HCT116 (cell line): ENCODE measurements around the gene SLC9A2. TPM values are rescaled to one million over a fixed set of nuclear protein-coding genes. Genes with fewer than 3 reads are reported as not detected.
A peak's percentile ranks its signal among the peaks of the same experiment; 100 is the strongest.

Experiments used
- ATAC-seq: fragments of 200-7000 bp; cut with Tn5 transposase; 2 replicates; pipeline ENCODE4 v1.9.1; 2020; ENCODE audit warnings: mild to moderate bottlenecking, moderate library complexity
- BruUV-seq: library from RNA; stranded (reverse); fragments of 400-500 nt; replicated peaks from 2 replicates; lab custom pipeline; 2021; lab: Mats Ljungman, UMichigan
- CTCF ChIA-PET: fragments of 300-600 bp; sonication (Branson Sonifier 250); formaldehyde crosslinking; loops from one replicate; lab custom pipeline; 2021; ENCODE audit warnings: antibody characterized with exemption; lab: Charles Lee
- POLR2A ChIA-PET: fragments of 300-600, 350-600 bp; sonication (Branson Sonifier 250); formaldehyde crosslinking; loops from one replicate; lab custom pipeline; 2021; ENCODE audit warnings: antibody characterized with exemption; lab: Charles Lee
- RAD21 ChIA-PET, 2 experiments: fragments of 300-600 bp; sonication (Branson Sonifier 250); formaldehyde crosslinking; loops; one replicate each; lab custom pipeline; 2023; ENCODE audit warnings: low total read pairs in 2 of 2; ENCODE audit not compliant: uncharacterized antibody in 2 of 2, unreplicated experiment in 2 of 2, low non-redundant PET in 1 of 2; lab: Charles Lee
- DNase-seq: peaks from one replicate; pipeline ENCODE4 v3.0.0-alpha.2; 2010; ENCODE audit warnings: low read depth, low spot score
- H2AFZ ChIP-seq: fragments of 200-600 bp; shearing (Covaris generic), sonication (generic); 2 replicates; pipeline ENCODE4 v1.6.1; 2017; ENCODE audit warnings: low read depth, mixed run types, mixed read lengths, antibody characterized with exemption, low read length; ENCODE audit not compliant: poor library complexity, severe bottlenecking
- H3K27ac ChIP-seq: 2 replicates; pipeline ENCODE4 v1.5.1; 2012; ENCODE audit warnings: low read depth, low read length
- H3K27me3 ChIP-seq: fragments of 200-600 bp; sonication (generic); 2 replicates; pipeline ENCODE4 v1.6.1; 2016; ENCODE audit warnings: mixed run types, low read length, mixed read lengths; ENCODE audit not compliant: insufficient read depth
- H3K36me3 ChIP-seq, 2 experiments: fragments of 200-500 bp in 1 of 2; fragments of 200-600 bp in 1 of 2; sonication (Bioruptor generic) in 1 of 2; sonication (generic) in 1 of 2; 2 replicates each; pipeline versions ENCODE4 v1.5.1 to v1.6.1; 2014 to 2016; ENCODE audit warnings: low read length in 2 of 2, inconsistent platforms in 1 of 2, mixed read lengths in 1 of 2, mixed run types in 1 of 2; ENCODE audit not compliant: insufficient read depth in 2 of 2, control insufficient read depth in 1 of 2
- H3K4me1 ChIP-seq, 2 experiments: fragments of 200-600 bp in 1 of 2; sonication (generic) in 1 of 2; 2 replicates each; pipeline versions ENCODE4 v1.5.1 to v1.6.1; 2012 to 2017; ENCODE audit warnings: low read length in 2 of 2, inconsistent platforms in 1 of 2, mild to moderate bottlenecking in 1 of 2, mixed read lengths in 1 of 2, mixed run types in 1 of 2, moderate library complexity in 1 of 2; ENCODE audit not compliant: insufficient read depth in 2 of 2, control insufficient read depth in 1 of 2
- H3K4me2 ChIP-seq: fragments of 200-600 bp; sonication (generic); 2 replicates; pipeline ENCODE4 v1.6.1; 2017; ENCODE audit warnings: mixed run types, low read length, mixed read lengths
- H3K4me3 ChIP-seq, 2 experiments: fragments of 200-600 bp in 1 of 2; sonication (generic) in 1 of 2; replicated peaks in 1 of 2; 2 replicates each; pipeline ENCODE4 v1.5.1; 2011 to 2016; ENCODE audit warnings: low read length in 2 of 2, control low read depth in 1 of 2, low read depth in 1 of 2, mild to moderate bottlenecking in 1 of 2, mixed read lengths in 1 of 2, mixed run types in 1 of 2
- H3K79me2 ChIP-seq: fragments of 200-600 bp; sonication (generic); 2 replicates; pipeline ENCODE4 v1.6.1; 2017; ENCODE audit warnings: mild to moderate bottlenecking, mixed run types, low read length, moderate library complexity, mixed read lengths; ENCODE audit not compliant: insufficient read depth
- H3K9ac ChIP-seq: fragments of 200-600 bp; sonication (generic); 2 replicates; pipeline ENCODE4 v1.6.1; 2016; ENCODE audit warnings: low read length, mixed read lengths
- H3K9me2 ChIP-seq: fragments of 200-600 bp; sonication (generic), shearing (Covaris generic); 2 replicates; pipeline ENCODE4 v1.6.1; 2017; ENCODE audit warnings: mixed run types, mild to moderate bottlenecking, moderate library complexity; ENCODE audit not compliant: insufficient read depth
- H3K9me3 ChIP-seq, 2 experiments: fragments of 200-500 bp in 1 of 2; fragments of 200-600 bp in 1 of 2; sonication (Bioruptor generic) in 1 of 2; sonication (generic) in 1 of 2; 2 replicates each; pipeline ENCODE4 v1.6.1; 2014 to 2017; ENCODE audit warnings: low read length in 2 of 2, mixed read lengths in 2 of 2, inconsistent platforms in 1 of 2, low read depth in 1 of 2, mild to moderate bottlenecking in 1 of 2, mixed run types in 1 of 2, moderate library complexity in 1 of 2; ENCODE audit not compliant: control insufficient read depth in 1 of 2, insufficient read depth in 1 of 2
- H4K20me1 ChIP-seq: fragments of 200-600 bp; sonication (generic), shearing (Covaris generic); 2 replicates; pipeline ENCODE4 v1.6.1; 2017; ENCODE audit warnings: mixed run types, mild to moderate bottlenecking, moderate library complexity; ENCODE audit not compliant: insufficient read depth
- ATF3 ChIP-seq: IDR thresholded peaks from 2 replicates; pipeline ENCODE4 v1.6.1; 2012
- CBX3 ChIP-seq: IDR thresholded peaks from 2 replicates; pipeline ENCODE4 v1.6.1; 2012; ENCODE audit warnings: low read depth
- CEBPB ChIP-seq: IDR thresholded peaks from 2 replicates; pipeline ENCODE4 v1.6.1; 2012; ENCODE audit warnings: low read depth
- CTCF ChIP-seq, 3 experiments: fragments of 200-600 bp in 1 of 3; sonication (generic) in 1 of 3; IDR thresholded peaks in 2 of 3; conservative IDR thresholded peaks in 1 of 3; 2 replicates each; pipeline ENCODE4 v1.5.1; 2012 to 2017; ENCODE audit warnings: low read depth in 2 of 3, low read length in 2 of 3, antibody characterized with exemption in 1 of 3, borderline replicate concordance in 1 of 3, control low read depth in 1 of 3, mild to moderate bottlenecking in 1 of 3, mixed read lengths in 1 of 3, mixed run types in 1 of 3, moderate library complexity in 1 of 3; ENCODE audit not compliant: insufficient read depth in 1 of 3
- ELF1 ChIP-seq: IDR thresholded peaks from 2 replicates; pipeline ENCODE4 v1.6.1; 2012; ENCODE audit warnings: low read depth, borderline replicate concordance
- FOSL1 ChIP-seq: IDR thresholded peaks from 2 replicates; pipeline ENCODE4 v1.6.1; 2012; ENCODE audit warnings: low read depth
- JUND ChIP-seq: IDR thresholded peaks from 2 replicates; pipeline ENCODE4 v1.6.1; 2012
- MAX ChIP-seq: IDR thresholded peaks from 2 replicates; pipeline ENCODE4 v1.6.1; 2012
- POLR2A ChIP-seq: IDR thresholded peaks from 2 replicates; pipeline ENCODE4 v1.7.0; 2011; ENCODE audit warnings: borderline replicate concordance; ENCODE audit not compliant: insufficient read depth, insufficient read length; ENCODE audit errors: extremely low read depth
- POLR2AphosphoS5 ChIP-seq: IDR thresholded peaks from 2 replicates; pipeline ENCODE4 v1.6.1; 2011; ENCODE audit warnings: mild to moderate bottlenecking, low read depth, low read length, moderate library complexity
- RAD21 ChIP-seq: IDR thresholded peaks from 2 replicates; pipeline ENCODE4 v1.6.1; 2012; ENCODE audit warnings: low read depth, mild to moderate bottlenecking
- SIN3A ChIP-seq: IDR thresholded peaks from 2 replicates; pipeline ENCODE4 v1.6.1; 2012; ENCODE audit warnings: low read depth
- SRF ChIP-seq: IDR thresholded peaks from 2 replicates; pipeline ENCODE4 v1.6.1; 2012; ENCODE audit warnings: low read depth
- TCF7L2 ChIP-seq: IDR thresholded peaks from 2 replicates; pipeline ENCODE4 v1.7.0; 2011; ENCODE audit warnings: borderline replicate concordance, inconsistent platforms; ENCODE audit not compliant: insufficient read depth, insufficient read length; ENCODE audit errors: extremely low read depth
- YY1 ChIP-seq: IDR thresholded peaks from 2 replicates; pipeline ENCODE4 v1.6.1; 2011; ENCODE audit warnings: low read length, low read depth, moderate library complexity, mild to moderate bottlenecking; ENCODE audit not compliant: insufficient replicate concordance; ENCODE audit errors: extremely low read depth
- ZBTB33 ChIP-seq: IDR thresholded peaks from 2 replicates; pipeline ENCODE4 v1.6.1; 2011; ENCODE audit warnings: mild to moderate bottlenecking, low read length, moderate library complexity; ENCODE audit not compliant: insufficient replicate concordance; ENCODE audit errors: extremely low read depth
- ZFX ChIP-seq: fragments of 450-650 bp; IDR thresholded peaks from 2 replicates; pipeline ENCODE4 v1.6.1; 2017
- intact Hi-C: fragments of 100-400 bp; cut with micrococcal nuclease; formaldehyde crosslinking; loops from 2 replicates; pipeline ENCODE4 v1.10.0; 2022
- total RNA-seq: library from RNA; stranded (reverse); gene quantifications from one replicate; pipeline ENCODE4 v1.2.1, GENCODE V29; 2021; ENCODE audit not compliant: unreplicated experiment

The SLC9A2 gene
- total RNA-seq, 1 experiment from 2014 or later = 1.4 TPM

GRCh38 chr2:102637358-102637757 lies 18.0 kb downstream of the SLC9A2 start:
- Histone ChIP-seq H3K4me1 (peaks cover 0 to 4% of the 10 kb centered on the region in 2 experiments; a peak in 1 of 4 replicates), H3K4me2 (no peak overlapping the region), H3K27me3 (0 out of 2 replicates have a peak, but pooled peaks cover 5% of the 10 kb centered on the region), H3K36me3 (no peaks in the 10 kb centered on the region), H3K9ac (no peak overlapping the region), H4K20me1 (no peaks in the 10 kb centered on the region), H3K4me3 (no peak overlapping the region), H3K79me2 (no peaks in the 10 kb centered on the region), H3K27ac (no peak overlapping the region), H3K9me3 (no peaks in the 10 kb centered on the region), H3K9me2 (no peaks in the 10 kb centered on the region), H2AFZ (no peak overlapping the region)
- ChIA-PET RAD21 (no interaction called here), CTCF (no interaction called here), POLR2A (no interaction called here)
- intact Hi-C loops = no loop called here
- ATAC-seq (peak; percentile 46; the same call in 1 of the 2 replicates), DNase-seq (no peak)
- BruUV-seq = no TSS peak
- TF ChIP-seq POLR2AphosphoS5 = no peak
- TF ChIP-seq RAD21 = peak; percentile 35; the same call in 1 of the 2 replicates
- no peak for TF ChIP-seq ZFX
- no peak for TF ChIP-seq SRF
- TF ChIP-seq YY1 = no peak
- no peak for TF ChIP-seq FOSL1
- 0 out of 2 replicates have a peak, but pooled peaks have one; percentile 24 for TF ChIP-seq CBX3
- TF ChIP-seq ELF1 = no peak
- TF ChIP-seq CEBPB = no peak
- TF ChIP-seq CTCF (IDR thresholded peaks at IDR 0.05 in 2 of 3, conservative IDR thresholded peaks at IDR 0.05 in 1 of 3; ENCODE audit: borderline replicate concordance in 1 of 3, insufficient read depth in 1 of 3, low read depth in 2 of 3, low read length in 2 of 3) = no peak
- no peak for TF ChIP-seq MAX
- TF ChIP-seq POLR2A = no peak
- no peak for TF ChIP-seq TCF7L2
- no peak for TF ChIP-seq ZBTB33
- TF ChIP-seq ATF3 = no peak
- TF ChIP-seq JUND = no peak
- TF ChIP-seq SIN3A = no peak
